ENCODE results near the gene PHACTR2. TPM values are rescaled to one million over a fixed set of nuclear protein-coding genes. Genes with fewer than 3 reads are reported as not detected.
"Not testable (repeated sequence)": the region's sequence is repeated elsewhere in the genome, so short reads cannot be mapped to it uniquely, and the experiment has no call there.

The PHACTR2 gene
- total RNA-seq, 4 donors from 2014 or later, result 71.0 to 127 (median 82.7) TPM

DNA sequence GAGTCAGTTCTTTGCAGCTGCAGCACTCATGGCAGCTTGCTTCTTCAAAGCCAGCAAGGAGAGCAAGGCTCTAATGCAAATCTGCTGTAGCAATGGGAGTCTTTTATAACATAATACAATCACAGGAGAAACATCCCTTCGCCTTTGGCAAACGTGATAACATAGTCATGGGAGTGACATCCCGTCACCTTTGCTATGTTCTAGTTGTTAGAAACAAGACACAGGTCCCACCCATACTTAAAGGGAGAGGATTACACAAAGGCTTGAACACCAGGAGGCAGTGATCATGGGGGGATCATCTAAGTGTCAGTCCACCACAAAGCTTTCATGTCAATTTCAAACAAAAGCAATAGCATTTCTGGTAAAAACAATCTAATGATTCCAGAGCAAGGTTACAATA is 40.1 kb upstream of the PHACTR2 start:
- H3K36me3 ChIP-seq, result no peaks in the 10 kb centered on the region
- no peaks in the 10 kb centered on the region for H3K27me3 ChIP-seq
- intact Hi-C loops (cut with DNase I), result no loop called here
- H3K4me1 ChIP-seq, result peaks cover 0 to 4% (median 0%) of the 10 kb centered on the region in 4 donors
- H3K27ac ChIP-seq (replicated peaks in 1 of 4), result no peak overlapping the region
- TF ChIP-seq, protein P1, sequence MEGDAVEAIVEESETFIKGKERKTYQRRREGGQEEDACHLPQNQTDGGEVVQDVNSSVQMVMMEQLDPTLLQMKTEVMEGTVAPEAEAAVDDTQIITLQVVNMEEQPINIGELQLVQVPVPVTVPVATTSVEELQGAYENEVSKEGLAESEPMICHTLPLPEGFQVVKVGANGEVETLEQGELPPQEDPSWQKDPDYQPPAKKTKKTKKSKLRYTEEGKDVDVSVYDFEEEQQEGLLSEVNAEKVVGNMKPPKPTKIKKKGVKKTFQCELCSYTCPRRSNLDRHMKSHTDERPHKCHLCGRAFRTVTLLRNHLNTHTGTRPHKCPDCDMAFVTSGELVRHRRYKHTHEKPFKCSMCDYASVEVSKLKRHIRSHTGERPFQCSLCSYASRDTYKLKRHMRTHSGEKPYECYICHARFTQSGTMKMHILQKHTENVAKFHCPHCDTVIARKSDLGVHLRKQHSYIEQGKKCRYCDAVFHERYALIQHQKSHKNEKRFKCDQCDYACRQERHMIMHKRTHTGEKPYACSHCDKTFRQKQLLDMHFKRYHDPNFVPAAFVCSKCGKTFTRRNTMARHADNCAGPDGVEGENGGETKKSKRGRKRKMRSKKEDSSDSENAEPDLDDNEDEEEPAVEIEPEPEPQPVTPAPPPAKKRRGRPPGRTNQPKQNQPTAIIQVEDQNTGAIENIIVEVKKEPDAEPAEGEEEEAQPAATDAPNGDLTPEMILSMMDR (IDR thresholded peaks at IDR 0.05), result no peak
- no peak for TF ChIP-seq EP300 (IDR thresholded peaks at IDR 0.05)
- TF ChIP-seq POLR2AphosphoS5 (IDR thresholded peaks at IDR 0.05), result no peak
- no peak for TF ChIP-seq POLR2A (IDR thresholded peaks at IDR 0.05; ENCODE audit: low read depth)
- H3K9me3 ChIP-seq, result no peaks in the 10 kb centered on the region
- no peak for DNase-seq (ENCODE audit: extremely low spot score)
- 90% methylated on average over 3 of the region's 3 CpGs for WGBS
- H3K4me3 ChIP-seq, result no peak overlapping the region

DNA sequence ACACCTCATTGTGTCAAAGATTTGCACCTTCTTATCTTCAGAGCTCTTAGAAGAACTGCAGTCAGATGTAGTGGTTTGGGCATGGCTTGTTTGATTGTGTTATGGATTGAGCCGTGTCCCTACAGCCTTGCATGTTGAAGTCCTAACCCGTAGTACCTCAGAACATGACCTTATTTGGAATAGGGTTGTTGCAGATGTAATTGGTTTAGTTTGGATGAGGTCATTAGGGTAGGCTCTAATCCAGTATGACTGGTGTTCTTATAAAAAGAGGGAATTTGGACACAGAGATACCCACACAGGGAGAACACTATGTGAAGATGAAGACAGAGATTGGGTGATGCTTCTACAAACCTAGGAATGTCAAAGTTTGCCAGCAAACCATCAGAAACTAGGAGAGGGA is 35.4 kb upstream of the PHACTR2 start:
- Histone ChIP-seq H3K9me3 (no peaks in the 10 kb centered on the region), H3K36me3 (no peaks in the 10 kb centered on the region), H3K4me3 (no peak overlapping the region), H3K27me3 (no peaks in the 10 kb centered on the region), H3K4me1 (peaks cover 0 to 12% (median 4%) of the 10 kb centered on the region in 4 donors), H3K27ac (replicated peaks in 1 of 4) (no peak overlapping the region)
- TF ChIP-seq POLR2AphosphoS5 (IDR thresholded peaks at IDR 0.05) (no peak), EP300 (IDR thresholded peaks at IDR 0.05) (no peak), POLR2A (IDR thresholded peaks at IDR 0.05; ENCODE audit: low read depth) (no peak)
- TF ChIP-seq, protein P1 (IDR thresholded peaks at IDR 0.05), result no peak
- intact Hi-C loops (cut with DNase I), result no loop called here
- no peak for DNase-seq (ENCODE audit: extremely low spot score)
- 68% methylated on average over 2 of the region's 2 CpGs for WGBS

DNA sequence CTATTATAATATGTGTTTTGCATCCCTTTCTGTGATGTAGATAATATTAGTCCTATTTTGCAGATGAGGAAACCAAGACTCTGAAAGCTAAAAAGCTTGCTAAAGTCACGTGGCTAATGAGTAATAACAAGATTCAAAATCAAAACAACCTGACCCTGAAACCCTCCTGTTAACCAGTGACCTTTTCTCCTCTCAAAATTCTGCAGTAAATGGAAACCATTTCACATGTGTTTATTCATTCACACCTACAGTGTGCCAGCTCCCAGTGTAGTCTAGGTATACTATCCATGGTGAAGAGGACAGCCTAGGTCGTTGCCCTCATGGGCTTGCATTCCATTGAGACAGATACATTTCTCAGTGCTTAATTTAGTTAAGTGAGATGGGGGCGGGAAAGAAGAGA is 30.6 kb upstream of the PHACTR2 start:
- H3K27me3 ChIP-seq, result no peaks in the 10 kb centered on the region
- DNase-seq (ENCODE audit: extremely low spot score), result no peak
- H3K4me3 ChIP-seq, result no peak overlapping the region
- peaks cover 0 to 13% (median 5%) of the 10 kb centered on the region in 4 donors for H3K4me1 ChIP-seq
- no peak for TF ChIP-seq POLR2A (IDR thresholded peaks at IDR 0.05; ENCODE audit: low read depth)
- TF ChIP-seq, protein P1 (IDR thresholded peaks at IDR 0.05), result no peak
- TF ChIP-seq EP300 (IDR thresholded peaks at IDR 0.05), result no peak
- no peak for TF ChIP-seq POLR2AphosphoS5 (IDR thresholded peaks at IDR 0.05)
- H3K9me3 ChIP-seq, result no peaks in the 10 kb centered on the region
- WGBS, result 72% methylated on average over 3 of the region's 3 CpGs
- intact Hi-C loops (cut with DNase I), result no loop called here
- H3K36me3 ChIP-seq, result no peaks in the 10 kb centered on the region
- H3K27ac ChIP-seq (replicated peaks in 1 of 4), result no peak overlapping the region

DNA sequence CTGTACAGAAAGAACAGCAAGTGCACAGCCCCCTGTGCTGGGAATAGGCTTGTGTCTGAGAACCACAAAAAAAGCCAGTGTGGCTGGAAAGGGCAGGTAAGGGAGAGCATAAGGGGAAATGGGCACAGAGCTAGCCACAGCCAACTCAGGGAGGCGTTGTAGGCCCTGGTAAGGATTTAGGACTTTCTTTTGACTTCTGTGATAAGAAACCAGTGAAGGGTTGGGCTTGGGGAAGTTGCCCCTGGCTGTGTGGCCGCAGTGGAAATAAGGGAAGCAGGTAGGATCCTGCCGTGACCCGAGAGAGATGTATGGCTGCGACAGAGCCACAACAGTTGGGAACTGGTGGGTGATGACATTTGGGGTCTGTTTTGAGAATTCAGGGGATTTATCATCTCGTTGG is 30.0 kb upstream of the PHACTR2 start:
- Histone ChIP-seq H3K4me1 (peaks cover 3 to 15% (median 8%) of the 10 kb centered on the region in 4 donors), H3K27me3 (no peaks in the 10 kb centered on the region), H3K9me3 (no peaks in the 10 kb centered on the region), H3K36me3 (no peaks in the 10 kb centered on the region), H3K27ac (replicated peaks in 1 of 4) (no peak overlapping the region), H3K4me3 (no peak overlapping the region)
- intact Hi-C loops (cut with DNase I), result no loop called here
- TF ChIP-seq EP300 (IDR thresholded peaks at IDR 0.05) (no peak), POLR2AphosphoS5 (IDR thresholded peaks at IDR 0.05) (no peak), POLR2A (IDR thresholded peaks at IDR 0.05; ENCODE audit: low read depth) (no peak)
- TF ChIP-seq, protein P1 (IDR thresholded peaks at IDR 0.05), result no peak
- no peak for DNase-seq (ENCODE audit: extremely low spot score)
- WGBS, result 87% methylated on average over 6 of the region's 6 CpGs

DNA sequence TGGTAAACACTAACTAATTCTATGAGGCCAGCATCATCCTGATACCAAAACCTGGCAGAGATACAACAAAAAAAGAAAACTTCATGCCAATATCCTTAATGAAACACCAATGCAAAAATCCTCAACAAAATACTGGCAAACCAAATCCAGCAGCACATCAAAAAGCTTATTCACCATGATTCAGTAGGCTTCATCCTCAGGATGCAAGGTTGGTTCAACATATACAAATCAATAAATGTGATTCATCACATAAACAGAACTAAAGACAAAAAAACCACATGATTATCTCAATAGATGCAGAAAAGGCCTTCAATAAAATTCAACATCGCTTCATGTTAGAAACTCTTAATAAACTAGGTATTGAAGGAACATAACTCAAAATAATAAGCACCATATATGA is 28.4 kb upstream of the PHACTR2 start:
- H3K9me3 ChIP-seq; intact Hi-C loops (cut with DNase I); H3K27ac ChIP-seq (replicated peaks in 1 of 4); H3K36me3 ChIP-seq; DNase-seq (ENCODE audit: extremely low spot score); H3K4me3 ChIP-seq; H3K27me3 ChIP-seq: not testable (repeated sequence)
- H3K4me1 ChIP-seq, result peaks cover 5 to 22% (median 14%) of the 10 kb centered on the region in 4 donors
- 100% methylated on average over 1 of the region's 1 CpG for WGBS

DNA sequence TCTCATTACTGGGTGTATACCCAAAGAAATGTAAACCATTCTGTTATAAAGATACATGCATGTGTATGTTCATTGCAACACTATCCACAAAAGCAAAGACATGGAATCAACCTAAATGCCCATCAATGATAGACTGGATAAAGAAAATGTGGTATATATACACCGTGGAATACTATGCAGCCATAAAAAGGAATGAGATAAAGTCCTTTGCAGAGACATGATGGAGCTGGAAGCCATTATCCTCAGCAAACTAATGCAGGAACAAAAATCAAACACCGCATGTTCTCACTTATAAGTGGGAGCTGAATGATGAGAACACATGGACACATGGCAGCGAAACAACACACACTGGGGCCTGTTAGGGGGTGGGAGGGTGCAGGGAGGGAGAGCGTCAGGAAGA is 26.4 kb upstream of the PHACTR2 start:
- H3K27me3 ChIP-seq; intact Hi-C loops (cut with DNase I): not testable (repeated sequence)

More for the DNA sequence above, 26.4 kb upstream of the PHACTR2 start:
- 92% methylated on average over 4 of the region's 4 CpGs for WGBS
- not testable (repeated sequence) for H3K4me3 ChIP-seq; H3K9me3 ChIP-seq; DNase-seq (ENCODE audit: extremely low spot score); H3K36me3 ChIP-seq; H3K27ac ChIP-seq (replicated peaks in 1 of 4)
- H3K4me1 ChIP-seq, result peaks cover 5 to 20% (median 14%) of the 10 kb centered on the region in 4 donors

Measured in esophagus muscularis mucosa (tissue), 4 donors.